Mesendoderm (in vitro differentiated cells): ENCODE data around the gene CDH23.

Source experiments
- DNase-seq: peaks from one replicate; pipeline ENCODE4 v3.0.0; 2013
- H2AK5ac ChIP-seq: 2 replicates; pipeline ENCODE4 v1.6.1; 2013; ENCODE audit warnings: low read length, inconsistent platforms
- H2BK120ac ChIP-seq: 2 replicates; pipeline ENCODE4 v1.6.1; 2013; ENCODE audit warnings: low read depth, mild to moderate bottlenecking, low read length, moderate library complexity, mixed read lengths
- H2BK15ac ChIP-seq: replicated peaks from 2 replicates; pipeline ENCODE4 v1.6.1; 2013; ENCODE audit warnings: low read depth, mild to moderate bottlenecking, moderate library complexity
- H2BK5ac ChIP-seq: 2 replicates; pipeline ENCODE4 v1.6.1; 2013; ENCODE audit warnings: low read length, inconsistent platforms
- H3K18ac ChIP-seq: 2 replicates; pipeline ENCODE4 v1.6.1; 2013; ENCODE audit warnings: mild to moderate bottlenecking, low read length, mixed read lengths
- H3K23ac ChIP-seq: one replicate; pipeline ENCODE4 v1.6.1; 2013; ENCODE audit warnings: low read length
- H3K27ac ChIP-seq: 2 replicates; pipeline ENCODE4 v1.5.1; 2013; ENCODE audit warnings: low read depth, mild to moderate bottlenecking, inconsistent platforms, low read length, moderate library complexity
- H3K27me3 ChIP-seq: 2 replicates; pipeline ENCODE4 v1.6.1; 2013; ENCODE audit warnings: low read length, control low read depth, mild to moderate bottlenecking, inconsistent platforms; ENCODE audit not compliant: insufficient read depth, poor library complexity
- H3K36me3 ChIP-seq: 2 replicates; pipeline ENCODE4 v1.6.1; 2013; ENCODE audit warnings: low read length, inconsistent platforms; ENCODE audit not compliant: control insufficient read depth, insufficient read depth
- H3K4ac ChIP-seq: one replicate; pipeline ENCODE4 v1.6.1; 2013; ENCODE audit warnings: low read depth, mild to moderate bottlenecking, low read length, moderate library complexity
- H3K4me1 ChIP-seq: 2 replicates; pipeline ENCODE4 v1.6.1; 2013; ENCODE audit warnings: low read depth, low read length, inconsistent platforms; ENCODE audit not compliant: control insufficient read depth
- H3K4me2 ChIP-seq: 2 replicates; pipeline ENCODE4 v1.6.1; 2013; ENCODE audit warnings: low read length
- H3K4me3 ChIP-seq: 2 replicates; pipeline ENCODE4 v1.5.1; 2013; ENCODE audit warnings: mild to moderate bottlenecking, low read length
- H3K56ac ChIP-seq: one replicate; pipeline ENCODE4 v1.6.1; 2013; ENCODE audit warnings: low read length
- H3K79me1 ChIP-seq: 2 replicates; pipeline ENCODE4 v1.6.1; 2013; ENCODE audit warnings: low read length, inconsistent platforms
- H3K79me2 ChIP-seq: 2 replicates; pipeline ENCODE4 v1.6.1; 2013; ENCODE audit warnings: mild to moderate bottlenecking, low read length; ENCODE audit not compliant: control insufficient read depth, insufficient read depth
- H3K9ac ChIP-seq: 2 replicates; pipeline ENCODE4 v1.6.1; 2013; ENCODE audit warnings: low read length, inconsistent platforms
- H4K5ac ChIP-seq: one replicate; pipeline ENCODE4 v1.6.1; 2013; ENCODE audit warnings: low read length
- H4K8ac ChIP-seq: one replicate; pipeline ENCODE4 v1.6.1; 2013; ENCODE audit warnings: low read depth, mild to moderate bottlenecking, control low read depth, low read length, moderate library complexity
- WGBS: extraction: QIAGEN DNeasy Blood & Tissue Kit; methylation state at CpG from one replicate; pipeline ENCODE4 v1.1.7; 2013; ENCODE audit warnings: low lambda C conversion rate, missing lambda C conversion rate; ENCODE audit not compliant: insufficient coverage; ENCODE audit errors: extremely low coverage; 5-methylcytosine and 5-hydroxymethylcytosine counted together

CDH23 gene

GRCh38 chr10:71696628-71697326 is 300.1 kb downstream of the CDH23 start:
- H3K27me3 ChIP-seq = no peaks in the 10 kb centered on the region
- H3K4ac ChIP-seq = no peak overlapping the region
- DNase-seq = peak; percentile 76
- H3K27ac ChIP-seq = no peak overlapping the region
- H2BK5ac ChIP-seq = no peak overlapping the region
- WGBS = no CpG with 5 or more reads among the region's 10 CpGs
- no peak overlapping the region for H3K18ac ChIP-seq
- H2AK5ac ChIP-seq = no peak overlapping the region
- no peak overlapping the region for H4K8ac ChIP-seq
- no peaks in the 10 kb centered on the region for H3K4me1 ChIP-seq
- no peak overlapping the region for H3K9ac ChIP-seq
- no peak overlapping the region for H3K4me3 ChIP-seq
- no peaks in the 10 kb centered on the region for H3K79me2 ChIP-seq
- H4K5ac ChIP-seq = no peak overlapping the region
- no peaks in the 10 kb centered on the region for H3K36me3 ChIP-seq
- H3K23ac ChIP-seq = no peak overlapping the region
- H3K56ac ChIP-seq = no peak overlapping the region
- H3K79me1 ChIP-seq = no peaks in the 10 kb centered on the region
- no peak overlapping the region for H2BK15ac ChIP-seq
- H2BK120ac ChIP-seq = no peak overlapping the region
- no peak overlapping the region for H3K4me2 ChIP-seq

- Histone ChIP-seq H2BK15ac (no peak overlapping the region), H3K27me3 (no peaks in the 10 kb centered on the region), H3K36me3 (no peaks in the 10 kb centered on the region), H3K27ac (no peak overlapping the region), H3K4me2 (no peak overlapping the region), H4K5ac (no peak overlapping the region), H3K4me3 (no peak overlapping the region), H3K18ac (no peak overlapping the region), H3K56ac (no peak overlapping the region), H2BK120ac (no peak overlapping the region), H2BK5ac (no peak overlapping the region), H2AK5ac (no peak overlapping the region), H3K9ac (no peak overlapping the region), H3K4ac (no peak overlapping the region), H4K8ac (no peak overlapping the region), H3K79me2 (no peaks in the 10 kb centered on the region), H3K79me1 (no peaks in the 10 kb centered on the region), H3K23ac (no peak overlapping the region), H3K4me1 (no peaks in the 10 kb centered on the region)
- WGBS = no CpG with 5 or more reads among the region's 7 CpGs
- no peak for DNase-seq
These were observed 301.4 kb downstream of the CDH23 start for GRCh38 chr10:71697938-71698709.

GRCh38 chr10:71698737-71699136 is 302.0 kb downstream of the CDH23 start:
- Histone ChIP-seq H3K9ac (no peak overlapping the region), H4K8ac (no peak overlapping the region), H3K27me3 (no peaks in the 10 kb centered on the region), H3K4me1 (no peaks in the 10 kb centered on the region), H3K79me2 (no peaks in the 10 kb centered on the region), H2AK5ac (no peak overlapping the region), H3K18ac (no peak overlapping the region), H3K4me3 (no peak overlapping the region), H3K27ac (no peak overlapping the region), H3K36me3 (no peaks in the 10 kb centered on the region), H2BK5ac (no peak overlapping the region), H3K4ac (no peak overlapping the region), H4K5ac (no peak overlapping the region), H2BK15ac (no peak overlapping the region), H3K79me1 (no peaks in the 10 kb centered on the region), H3K4me2 (no peak overlapping the region), H3K23ac (no peak overlapping the region), H2BK120ac (no peak overlapping the region), H3K56ac (no peak overlapping the region)
- DNase-seq = no peak
- WGBS = no CpG with 5 or more reads among the region's 5 CpGs

GRCh38 chr10:71700731-71701368 is 304.1 kb downstream of the CDH23 start:
- H3K4me3 ChIP-seq = no peak overlapping the region

GRCh38 chr10:71701496-71702132 is 304.9 kb downstream of the CDH23 start:
- H2BK15ac ChIP-seq = no peak overlapping the region
- no peak for DNase-seq
- no peak overlapping the region for H3K23ac ChIP-seq
- no peaks in the 10 kb centered on the region for H3K27me3 ChIP-seq
- H3K4me2 ChIP-seq = no peak overlapping the region
- no peak overlapping the region for H3K4me3 ChIP-seq
- WGBS = no CpG with 5 or more reads among the region's 11 CpGs
- H3K9ac ChIP-seq = no peak overlapping the region
- no peak overlapping the region for H3K4ac ChIP-seq
- no peaks in the 10 kb centered on the region for H3K79me2 ChIP-seq
- no peak overlapping the region for H2BK5ac ChIP-seq
- no peak overlapping the region for H3K18ac ChIP-seq
- H3K79me1 ChIP-seq = no peaks in the 10 kb centered on the region
- H4K8ac ChIP-seq = no peak overlapping the region
- no peak overlapping the region for H3K27ac ChIP-seq
- no peak overlapping the region for H2BK120ac ChIP-seq
- no peaks in the 10 kb centered on the region for H3K36me3 ChIP-seq
- H2AK5ac ChIP-seq = no peak overlapping the region
- H3K56ac ChIP-seq = no peak overlapping the region
- H4K5ac ChIP-seq = no peak overlapping the region
- H3K4me1 ChIP-seq = no peaks in the 10 kb centered on the region

More at GRCh38 chr10:71700731-71701368, 304.1 kb downstream of the CDH23 start:
- H3K9ac ChIP-seq = no peak overlapping the region
- H3K27ac ChIP-seq = no peak overlapping the region
- no peak overlapping the region for H3K4me2 ChIP-seq
- no peaks in the 10 kb centered on the region for H3K27me3 ChIP-seq
- no peak overlapping the region for H4K5ac ChIP-seq
- no peaks in the 10 kb centered on the region for H3K4me1 ChIP-seq
- H3K36me3 ChIP-seq = no peaks in the 10 kb centered on the region
- H3K56ac ChIP-seq = no peak overlapping the region
- no peak overlapping the region for H3K18ac ChIP-seq
- no peak overlapping the region for H3K4ac ChIP-seq
- H2BK5ac ChIP-seq = no peak overlapping the region
- WGBS = no CpG with 5 or more reads among the region's 11 CpGs
- no peak overlapping the region for H2BK120ac ChIP-seq
- H3K79me1 ChIP-seq = no peaks in the 10 kb centered on the region
- no peak overlapping the region for H2BK15ac ChIP-seq
- no peak overlapping the region for H4K8ac ChIP-seq
- DNase-seq = no peak
- no peaks in the 10 kb centered on the region for H3K79me2 ChIP-seq
- H3K23ac ChIP-seq = no peak overlapping the region
- no peak overlapping the region for H2AK5ac ChIP-seq
